Measurements from ENCODE around the gene AQR.

AQR gene

GRCh38 chr15:34820110-34820509 is 149.4 kb downstream of the AQR start:
- TF ChIP-seq CTCF (IDR thresholded peaks at IDR 0.05; ENCODE audit: insufficient read depth, low read length): no peak
- Histone ChIP-seq H3K4me3 (replicated peaks; ENCODE audit: insufficient read depth, low read length) (no peak overlapping the region), H3K27ac (replicated peaks) (no peak overlapping the region), H3K27me3 (ENCODE audit: insufficient read depth, poor library complexity, severe bottlenecking) (peaks cover 3% of the 10 kb centered on the region)
- no peak for DNase-seq (ENCODE audit: low read depth in 1 of 2, low spot score in 1 of 2)

GRCh38 chr15:34818526-34818925 is 151.0 kb downstream of the AQR start:
- TF ChIP-seq REST (IDR thresholded peaks at IDR 0.05; ENCODE audit: insufficient replicate concordance, low read depth) (no peak), SPI1 (IDR thresholded peaks at IDR 0.05; ENCODE audit: borderline replicate concordance, low read depth) (no peak), GABPA (IDR thresholded peaks at IDR 0.05; ENCODE audit: low read depth) (no peak), POLR2AphosphoS5 (IDR thresholded peaks at IDR 0.05; ENCODE audit: low read depth) (no peak), CTCF (IDR thresholded peaks at IDR 0.05; ENCODE audit: insufficient read depth, low read length) (no peak)
- no peak overlapping the region for H3K4me3 ChIP-seq (replicated peaks; ENCODE audit: insufficient read depth, low read length)
- peaks cover 3% of the 10 kb centered on the region for H3K27me3 ChIP-seq (ENCODE audit: insufficient read depth, poor library complexity, severe bottlenecking)
- H3K27ac ChIP-seq (replicated peaks): no peak overlapping the region
- DNase-seq (ENCODE audit: low read depth in 1 of 2, low spot score in 1 of 2): no peak

GRCh38 chr15:34815836-34816235 is 153.7 kb downstream of the AQR start:
- TF ChIP-seq REST (IDR thresholded peaks at IDR 0.05; ENCODE audit: insufficient replicate concordance, low read depth) (no peak), CTCF (IDR thresholded peaks at IDR 0.05; ENCODE audit: insufficient read depth, low read length) (no peak), POLR2AphosphoS5 (IDR thresholded peaks at IDR 0.05; ENCODE audit: low read depth) (no peak), SPI1 (IDR thresholded peaks at IDR 0.05; ENCODE audit: borderline replicate concordance, low read depth) (no peak), GABPA (IDR thresholded peaks at IDR 0.05; ENCODE audit: low read depth) (no peak)
- H3K27ac ChIP-seq (replicated peaks): no peak overlapping the region
- no peak overlapping the region for H3K4me3 ChIP-seq (replicated peaks; ENCODE audit: insufficient read depth, low read length)
- H3K27me3 ChIP-seq (ENCODE audit: insufficient read depth, poor library complexity, severe bottlenecking): peaks cover 2% of the 10 kb centered on the region
- DNase-seq (ENCODE audit: low read depth in 1 of 2, low spot score in 1 of 2): no peak

GRCh38 chr15:34813446-34814190 is 155.9 kb downstream of the AQR start:
- no peak for DNase-seq (ENCODE audit: low read depth in 1 of 2, low spot score in 1 of 2)
- H3K27ac ChIP-seq (replicated peaks): no peak overlapping the region
- H3K4me3 ChIP-seq (replicated peaks; ENCODE audit: insufficient read depth, low read length): no peak overlapping the region
- no peak for TF ChIP-seq REST (IDR thresholded peaks at IDR 0.05; ENCODE audit: insufficient replicate concordance, low read depth)
- no peak for TF ChIP-seq GABPA (IDR thresholded peaks at IDR 0.05; ENCODE audit: low read depth)
- no peak for TF ChIP-seq POLR2AphosphoS5 (IDR thresholded peaks at IDR 0.05; ENCODE audit: low read depth)
- TF ChIP-seq CTCF (IDR thresholded peaks at IDR 0.05; ENCODE audit: insufficient read depth, low read length): no peak
- TF ChIP-seq SPI1 (IDR thresholded peaks at IDR 0.05; ENCODE audit: borderline replicate concordance, low read depth): no peak
- peaks cover 7% of the 10 kb centered on the region for H3K27me3 ChIP-seq (ENCODE audit: insufficient read depth, poor library complexity, severe bottlenecking)

Data from HL-60 (cell line).